ENCODE results near the gene C11orf65. TPM values are rescaled to one million over a fixed set of nuclear protein-coding genes. Genes with fewer than 3 reads are reported as not detected.

The C11orf65 gene
- total RNA-seq, 1 donor = 0.86 TPM

- no peak for TF ChIP-seq CTCF (IDR thresholded peaks at IDR 0.05; ENCODE audit: insufficient read depth, low read depth, low read length)
- DNase-seq (ENCODE audit: low read depth) = no peak
- H3K4me3 ChIP-seq (ENCODE audit: low read depth, low read length) = no peak overlapping the region
Observed at GRCh38 chr11:108370990-108371389, 96.3 kb downstream of the C11orf65 start.

GRCh38 chr11:108370315-108370714, 97.0 kb downstream of the C11orf65 start:
- no peak for DNase-seq (ENCODE audit: low read depth)
- TF ChIP-seq CTCF (IDR thresholded peaks at IDR 0.05; ENCODE audit: insufficient read depth, low read depth, low read length) = no peak
- H3K4me3 ChIP-seq (ENCODE audit: low read depth, low read length) = no peak overlapping the region

- DNase-seq (ENCODE audit: low read depth) = peak; percentile 25
- H3K4me3 ChIP-seq (ENCODE audit: low read depth, low read length) = no peak overlapping the region
- no peak for TF ChIP-seq CTCF (IDR thresholded peaks at IDR 0.05; ENCODE audit: insufficient read depth, low read depth, low read length)
Observed at GRCh38 chr11:108369064-108369463, 98.3 kb downstream of the C11orf65 start.

- no peak overlapping the region for H3K4me3 ChIP-seq (ENCODE audit: low read depth, low read length)
- DNase-seq (ENCODE audit: low read depth) = no peak
- TF ChIP-seq CTCF (IDR thresholded peaks at IDR 0.05; ENCODE audit: insufficient read depth, low read depth, low read length) = no peak
Observed at GRCh38 chr11:108368134-108368533, 99.2 kb downstream of the C11orf65 start.

GRCh38 chr11:108364159-108364558, 103.2 kb downstream of the C11orf65 start:
- DNase-seq (ENCODE audit: low read depth) = peak; percentile 14
- H3K4me3 ChIP-seq (ENCODE audit: low read depth, low read length) = no peak overlapping the region
- TF ChIP-seq CTCF (IDR thresholded peaks at IDR 0.05; ENCODE audit: insufficient read depth, low read depth, low read length) = no peak

- no peak for TF ChIP-seq CTCF (IDR thresholded peaks at IDR 0.05; ENCODE audit: insufficient read depth, low read depth, low read length)
- no peak for DNase-seq (ENCODE audit: low read depth)
- no peak overlapping the region for H3K4me3 ChIP-seq (ENCODE audit: low read depth, low read length)
Observed at GRCh38 chr11:108351468-108351867, 115.9 kb downstream of the C11orf65 start.

- no peak overlapping the region for H3K4me3 ChIP-seq (ENCODE audit: low read depth, low read length)
- DNase-seq (ENCODE audit: low read depth) = no peak
- no peak for TF ChIP-seq CTCF (IDR thresholded peaks at IDR 0.05; ENCODE audit: insufficient read depth, low read depth, low read length)
Observed at GRCh38 chr11:108346451-108346850, 120.9 kb downstream of the C11orf65 start.
